Duodenal mucosa (tissue), 2 donors: ENCODE data around the gene TRPV5.
"Not testable (repeated sequence)": the region's sequence is repeated elsewhere in the genome, so short reads cannot be mapped to it uniquely, and the experiment has no call there.

Experiments
- H3K27ac ChIP-seq: one replicate; pipeline ENCODE4 v1.7.0; 2013; ENCODE audit warnings: low read depth, low read length
- H3K27me3 ChIP-seq, 2 donors: one replicate each; pipeline ENCODE4 v1.7.0; 2013; ENCODE audit warnings: low read length in 2 of 2, control low read depth in 1 of 2; ENCODE audit not compliant: insufficient read depth in 2 of 2, control insufficient read depth in 1 of 2
- H3K36me3 ChIP-seq, 2 donors: one replicate each; pipeline ENCODE4 v1.7.0; 2013; ENCODE audit warnings: low read length in 2 of 2, control low read depth in 1 of 2; ENCODE audit not compliant: insufficient read depth in 2 of 2, control insufficient read depth in 1 of 2
- H3K4me1 ChIP-seq, 2 donors: one replicate each; pipeline ENCODE4 v1.7.0; 2013; ENCODE audit warnings: low read length in 2 of 2, control low read depth in 1 of 2; ENCODE audit not compliant: insufficient read depth in 2 of 2, control insufficient read depth in 1 of 2
- H3K4me3 ChIP-seq, 2 donors: one replicate each; pipeline ENCODE4 v1.7.0; 2013; ENCODE audit warnings: low read length in 2 of 2, low read depth in 1 of 2
- H3K9ac ChIP-seq, 2 donors: one replicate each; pipeline ENCODE4 v1.7.0; 2013; ENCODE audit warnings: low read length in 2 of 2, low read depth in 1 of 2
- H3K9me3 ChIP-seq, 2 donors: one replicate each; pipeline ENCODE4 v1.7.0; 2013; ENCODE audit warnings: low read length in 2 of 2, control low read depth in 1 of 2; ENCODE audit not compliant: control insufficient read depth in 1 of 2

TRPV5 gene

DNA sequence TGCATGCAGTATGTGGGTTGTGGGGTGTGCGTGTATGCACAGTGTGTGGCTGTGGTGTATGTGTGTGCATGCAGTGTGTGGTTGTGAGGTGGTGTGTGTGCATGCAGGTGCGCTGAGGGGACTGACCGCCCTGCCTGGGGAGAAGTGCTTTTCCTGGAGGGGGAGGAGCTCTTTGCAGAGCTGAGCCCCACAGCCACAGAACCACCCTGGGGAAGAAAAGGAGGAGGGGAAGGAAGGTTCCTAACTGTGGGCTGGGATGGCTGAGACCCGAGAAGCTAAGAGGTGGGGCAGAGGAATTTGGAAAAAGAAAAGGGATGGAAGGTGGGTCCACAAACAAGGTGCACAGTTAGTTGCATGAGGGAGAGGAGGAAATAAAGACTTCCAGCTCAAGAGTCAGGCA lies at the start of gene TRPV5:
Gene TRPV5, minus strand, starts transcription at position 123 of the 400 bp plus-strand sequence. CDS start 287 bp downstream, outside the sequence.
- Histone ChIP-seq H3K9ac (no peak within 1 kb of the TSS), H3K9me3 (no peaks in the 10 kb centered on the region), H3K4me1 (no peaks in the 10 kb centered on the region), H3K4me3 (no peak within 1 kb of the TSS), H3K36me3 (no peaks in the 10 kb centered on the region), H3K27me3 (no peaks in the 10 kb centered on the region), H3K27ac (no peak within 1 kb of the TSS)

DNA sequence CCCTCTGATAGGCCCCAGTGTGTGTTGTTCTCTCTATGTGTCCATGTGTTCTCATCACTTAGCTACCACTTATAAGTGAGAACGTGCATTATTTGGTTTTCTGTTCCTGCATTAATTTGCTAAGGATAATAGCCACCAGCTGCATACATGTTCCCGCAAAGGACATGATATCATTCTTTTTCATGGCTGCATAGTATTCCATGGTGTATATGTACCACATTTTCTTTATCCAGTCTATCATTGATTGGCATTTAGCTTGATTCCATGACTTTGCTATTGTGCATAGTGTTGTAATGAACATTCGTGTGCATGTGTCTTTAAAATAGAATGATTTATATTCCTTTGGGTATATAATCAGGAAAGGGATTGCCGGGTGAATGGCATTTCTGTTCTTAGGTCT lies 44.9 kb upstream of the TRPV5 start:
- H3K4me1 ChIP-seq, H3K9ac ChIP-seq, H3K27ac ChIP-seq, H3K36me3 ChIP-seq, H3K27me3 ChIP-seq, H3K9me3 ChIP-seq, H3K4me3 ChIP-seq: not testable (repeated sequence)

DNA sequence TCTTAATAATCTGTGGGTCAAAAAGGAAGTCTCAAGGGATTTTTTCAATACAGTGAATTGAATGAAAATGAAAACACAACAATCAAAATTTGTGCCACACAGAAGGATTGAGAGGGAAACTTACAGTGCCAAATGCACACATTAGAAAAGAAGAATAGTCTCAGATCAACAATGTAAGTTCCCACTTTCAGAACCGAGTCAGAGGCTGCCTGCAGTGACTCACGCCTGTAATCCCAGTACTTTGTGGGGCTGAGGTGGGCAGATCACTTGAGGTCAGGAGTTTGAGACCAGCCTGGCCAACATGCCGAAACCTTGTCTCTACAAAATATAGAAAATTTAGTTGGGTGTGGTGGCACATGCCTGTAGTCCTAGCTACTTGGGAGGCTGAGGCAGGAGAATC lies 41.1 kb upstream of the TRPV5 start:
- no peaks in the 10 kb centered on the region for H3K36me3 ChIP-seq
- no peak overlapping the region for H3K4me3 ChIP-seq
- peaks cover 0 to 6% of the 10 kb centered on the region in 2 donors for H3K9me3 ChIP-seq

DNA sequence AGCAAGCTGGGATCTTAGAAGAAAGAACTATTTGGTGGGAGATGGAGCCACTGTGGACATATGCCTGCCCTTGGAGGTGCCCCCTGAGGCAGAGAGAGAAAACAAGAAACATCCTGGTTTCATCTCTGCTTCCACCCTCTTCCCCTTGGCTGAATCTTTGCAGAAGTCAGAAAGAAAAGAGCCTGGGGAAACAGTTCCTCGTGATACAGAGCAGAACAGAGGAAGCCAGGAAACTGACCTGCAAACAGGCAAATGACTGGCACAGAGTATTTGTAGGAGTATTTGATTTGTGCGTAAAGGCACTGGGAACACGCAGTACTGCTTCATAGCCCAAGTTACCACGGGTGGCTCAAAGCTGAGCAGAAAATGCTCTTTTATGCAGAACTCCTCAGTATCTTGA lies 35.6 kb upstream of the TRPV5 start:
- H3K4me1 ChIP-seq = peaks cover 4 to 5% of the 10 kb centered on the region in 2 donors
- H3K4me3 ChIP-seq = no peak overlapping the region
- no peaks in the 10 kb centered on the region for H3K9me3 ChIP-seq

More for the DNA sequence above, 41.1 kb upstream of the TRPV5 start:
- Histone ChIP-seq H3K4me1 (no peaks in the 10 kb centered on the region), H3K9ac (no peak overlapping the region), H3K27me3 (no peaks in the 10 kb centered on the region), H3K27ac (no peak overlapping the region)

DNA sequence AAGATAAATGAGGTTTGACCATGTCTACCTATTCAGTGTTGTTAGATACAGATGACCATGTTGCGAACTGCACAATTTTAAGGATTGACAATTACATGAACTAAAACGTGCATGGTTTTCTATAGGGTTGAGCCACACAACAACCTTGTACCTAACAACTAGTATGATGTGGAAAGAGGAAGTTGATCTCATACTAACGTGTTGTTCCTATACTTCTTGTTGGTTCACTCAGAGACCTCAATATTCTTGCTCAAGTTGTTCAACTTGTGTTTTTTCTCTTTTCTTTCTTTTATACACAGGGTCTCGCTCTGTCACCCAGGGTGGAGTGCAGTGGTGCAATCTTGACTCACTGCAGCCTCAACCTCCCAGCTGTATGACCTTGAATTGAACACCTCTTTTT lies 34.7 kb upstream of the TRPV5 start:
- H3K9ac ChIP-seq = no peak overlapping the region
- H3K4me3 ChIP-seq = no peak overlapping the region
- no peaks in the 10 kb centered on the region for H3K27me3 ChIP-seq
- no peak overlapping the region for H3K27ac ChIP-seq
- no peaks in the 10 kb centered on the region for H3K36me3 ChIP-seq
- H3K4me1 ChIP-seq = peaks cover 4 to 5% of the 10 kb centered on the region in 2 donors
- H3K9me3 ChIP-seq = no peaks in the 10 kb centered on the region

More for the DNA sequence above, 35.6 kb upstream of the TRPV5 start:
- H3K27ac ChIP-seq = no peak overlapping the region
- H3K36me3 ChIP-seq = no peaks in the 10 kb centered on the region
- H3K9ac ChIP-seq = no peak overlapping the region
- H3K27me3 ChIP-seq = no peaks in the 10 kb centered on the region

DNA sequence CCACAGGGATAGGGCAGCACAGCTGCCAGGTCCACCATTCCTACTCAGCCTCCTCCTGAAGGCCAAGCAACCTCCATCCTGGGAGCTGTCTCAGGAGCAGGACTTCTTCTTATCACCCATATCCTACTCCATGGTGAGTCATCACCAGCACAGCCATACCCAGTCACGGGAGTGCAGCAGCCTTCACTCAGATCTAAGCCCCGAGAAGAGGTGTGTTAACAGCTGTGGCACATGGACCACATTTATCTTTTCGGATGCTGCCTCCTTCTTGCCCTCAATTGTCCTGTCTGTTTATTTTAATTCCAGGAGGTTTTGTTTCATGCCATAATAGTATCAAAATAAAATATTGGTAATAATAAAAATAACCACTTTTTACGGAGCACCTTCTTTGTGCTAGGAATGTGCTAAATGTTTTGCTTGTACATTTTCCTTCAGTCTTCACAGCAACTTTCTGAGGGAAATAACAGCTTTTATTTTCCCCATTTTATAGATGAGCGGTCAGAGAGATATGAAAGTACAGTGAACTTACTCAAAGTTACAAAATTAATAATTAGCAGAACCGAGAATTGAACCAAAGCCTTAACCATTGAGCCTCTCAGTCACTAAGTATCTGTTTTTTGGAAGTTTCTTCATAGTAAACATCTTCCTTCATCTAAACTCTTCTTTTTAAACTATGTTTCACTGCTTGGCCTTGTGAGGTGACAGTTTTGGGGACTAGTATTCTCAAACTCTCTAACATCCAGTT lies 31.1 kb upstream of the TRPV5 start:
- no peak overlapping the region for H3K4me3 ChIP-seq
- no peaks in the 10 kb centered on the region for H3K27me3 ChIP-seq
- H3K36me3 ChIP-seq = no peaks in the 10 kb centered on the region
- H3K4me1 ChIP-seq = peaks cover 4 to 5% of the 10 kb centered on the region in 2 donors
- H3K9ac ChIP-seq = no peak overlapping the region
- no peaks in the 10 kb centered on the region for H3K9me3 ChIP-seq
- H3K27ac ChIP-seq = no peak overlapping the region

DNA sequence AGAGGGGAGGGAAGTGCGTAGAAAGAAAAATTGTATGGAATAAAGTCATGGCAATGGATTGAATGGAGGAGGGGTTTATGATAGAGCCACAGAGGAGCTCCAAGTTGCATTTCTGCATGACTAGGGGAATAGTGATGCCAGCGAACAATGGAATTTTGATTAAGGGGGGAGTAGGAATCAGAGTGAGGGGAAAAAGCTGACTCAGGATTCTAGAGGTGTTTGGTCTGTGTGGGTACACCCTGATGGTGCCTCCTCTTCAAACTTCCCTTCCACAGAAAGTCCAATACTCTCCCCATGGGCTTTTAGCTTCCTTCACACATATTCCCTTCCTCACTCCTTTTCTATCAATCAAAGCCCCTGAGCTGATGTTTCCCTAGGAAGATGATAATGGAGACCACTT lies 30.4 kb upstream of the TRPV5 start:
- Histone ChIP-seq H3K36me3 (no peaks in the 10 kb centered on the region), H3K27me3 (no peaks in the 10 kb centered on the region), H3K4me3 (no peak overlapping the region), H3K9ac (no peak overlapping the region), H3K4me1 (peaks cover 4 to 5% of the 10 kb centered on the region in 2 donors), H3K27ac (no peak overlapping the region), H3K9me3 (no peaks in the 10 kb centered on the region)

DNA sequence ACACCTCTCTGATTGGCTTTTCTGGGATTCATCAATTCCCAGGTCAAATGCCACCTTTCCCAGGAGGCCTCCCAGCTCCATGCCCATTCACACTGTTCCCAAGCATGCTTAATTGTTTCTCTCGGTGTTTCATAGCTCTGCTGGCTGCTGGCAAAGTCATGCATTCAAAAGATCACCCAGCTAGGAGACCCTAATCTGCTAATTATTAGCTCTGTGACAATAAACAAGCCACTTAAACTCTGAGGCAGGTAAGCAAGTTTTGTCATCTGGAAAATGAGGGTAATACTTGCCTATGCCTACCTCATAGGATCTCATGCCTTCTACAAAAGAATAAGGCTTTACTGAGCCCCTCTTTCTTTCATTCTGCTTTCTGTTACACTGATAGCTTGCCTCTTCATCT lies 29.4 kb upstream of the TRPV5 start:
- Histone ChIP-seq H3K4me3 (no peak overlapping the region), H3K27ac (no peak overlapping the region), H3K9ac (no peak overlapping the region), H3K36me3 (no peaks in the 10 kb centered on the region), H3K9me3 (no peaks in the 10 kb centered on the region), H3K27me3 (no peaks in the 10 kb centered on the region), H3K4me1 (no peaks in the 10 kb centered on the region)

DNA sequence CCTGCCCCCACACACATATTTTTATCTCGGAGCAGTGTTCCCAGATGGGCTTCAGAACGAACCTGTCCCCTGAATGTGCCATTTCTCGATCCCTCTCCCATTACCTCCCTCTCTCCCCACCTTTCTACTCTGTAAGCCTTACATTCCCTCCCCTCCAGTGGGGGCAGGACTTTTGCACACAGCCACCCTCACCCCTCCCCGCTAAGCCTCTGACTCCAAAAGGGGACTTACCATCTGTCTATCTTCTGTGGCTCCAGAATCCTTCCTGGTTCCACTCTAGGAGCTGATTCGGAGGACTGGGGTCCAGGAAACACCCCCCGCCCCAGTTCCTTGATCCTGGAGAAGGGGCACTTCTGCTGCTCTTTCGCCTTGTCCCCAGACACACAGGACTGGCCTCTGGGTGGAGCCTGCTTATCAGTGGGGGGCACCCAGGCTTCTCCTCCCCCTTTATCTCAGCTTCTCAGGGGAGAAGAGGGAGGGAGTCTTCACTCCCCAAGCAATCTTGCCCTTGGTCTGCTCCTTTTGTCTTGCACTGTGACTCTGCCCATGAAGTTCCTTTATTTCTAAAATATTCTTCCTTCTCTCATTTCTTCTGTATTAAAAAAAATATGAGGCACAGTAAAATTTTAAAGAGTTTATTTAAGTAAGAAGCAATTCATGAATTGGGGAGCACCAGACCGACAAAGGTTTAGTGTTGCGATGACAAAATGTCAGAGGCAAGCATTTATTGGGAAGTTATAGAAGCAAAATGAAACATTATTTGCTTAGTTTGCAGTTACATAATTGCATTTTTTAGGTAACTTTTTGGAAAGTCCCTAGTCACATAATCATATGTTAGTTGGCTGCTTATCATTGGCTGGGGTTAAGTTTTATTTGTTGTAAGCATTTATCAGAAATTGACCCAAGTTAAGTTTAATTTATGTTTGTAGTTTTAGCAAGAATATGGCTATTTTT lies 28.7 kb upstream of the TRPV5 start, which contains the start of gene KEL:
Gene KEL, minus strand, starts transcription at position 391 of the 954 bp plus-strand sequence. Its CDS starts 157 bp downstream, at position 234.
- Histone ChIP-seq H3K4me1 (peaks cover 1 to 4% of the 10 kb centered on the region in 2 donors), H3K9me3 (no peaks in the 10 kb centered on the region), H3K36me3 (no peaks in the 10 kb centered on the region), H3K9ac (no peak within 1 kb of the TSS), H3K4me3 (no peak within 1 kb of the TSS), H3K27me3 (no peaks in the 10 kb centered on the region), H3K27ac (no peak within 1 kb of the TSS)

DNA sequence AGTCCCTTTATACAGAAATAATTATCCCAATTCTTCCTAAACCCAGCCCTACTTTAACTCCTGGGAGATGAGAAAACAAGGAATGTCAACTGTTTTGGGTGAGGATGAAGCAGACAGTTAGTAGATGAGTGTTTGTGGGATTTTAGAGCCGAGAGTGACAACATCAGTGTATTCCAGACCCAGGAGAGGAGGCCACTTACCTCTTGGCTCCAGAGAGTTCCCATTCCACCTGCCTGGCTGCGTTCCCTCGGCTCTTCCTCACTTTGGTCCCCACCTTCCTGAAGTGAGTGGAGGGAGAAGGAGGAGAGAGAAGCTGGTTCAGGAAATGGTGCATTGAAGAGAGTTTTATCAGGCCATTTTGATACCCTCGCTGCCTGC lies 28.0 kb upstream of the TRPV5 start:
- H3K27me3 ChIP-seq = no peaks in the 10 kb centered on the region
- H3K36me3 ChIP-seq = no peaks in the 10 kb centered on the region
- no peak overlapping the region for H3K27ac ChIP-seq
- H3K4me1 ChIP-seq = peaks cover 6 to 11% of the 10 kb centered on the region in 2 donors
- H3K9ac ChIP-seq = no peak overlapping the region
- H3K4me3 ChIP-seq = no peak overlapping the region
- H3K9me3 ChIP-seq = no peaks in the 10 kb centered on the region
